Right cardiac atrium (tissue), 5 donors: ENCODE measurements around the gene TMEM168. TPM values are rescaled to one million over a fixed set of nuclear protein-coding genes. Genes with fewer than 3 reads are reported as not detected.
"Not testable (repeated sequence)": the region's sequence is repeated elsewhere in the genome, so short reads cannot be mapped to it uniquely, and the experiment has no call there.

Experiments
- ATAC-seq, 2 donors: fragments of 200-7000 bp; cut with Tn5 transposase; one replicate each; pipeline versions ENCODE4 v1.8.0 to v1.9.1; 2020; ENCODE audit warnings: moderate library complexity in 2 of 2, mild to moderate bottlenecking in 1 of 2
- DNase-seq, 3 donors: peaks; one replicate each; pipeline ENCODE4 v3.0.0-alpha.2; 2020
- H3K27ac ChIP-seq: one replicate; pipeline ENCODE4 v1.5.1; 2013; ENCODE audit warnings: mild to moderate bottlenecking, low read length, control low read depth, moderate library complexity
- H3K27me3 ChIP-seq: one replicate; pipeline ENCODE4 v1.6.1; 2013; ENCODE audit not compliant: control insufficient read depth, insufficient read depth
- H3K4me1 ChIP-seq: one replicate; pipeline ENCODE4 v1.6.1; 2013; ENCODE audit warnings: low read length; ENCODE audit not compliant: control insufficient read depth, insufficient read depth
- H3K4me3 ChIP-seq: one replicate; pipeline ENCODE4 v1.5.1; 2013; ENCODE audit warnings: low read length, control low read depth
- H3K9me3 ChIP-seq: one replicate; pipeline ENCODE4 v1.6.1; 2013; ENCODE audit warnings: low read length; ENCODE audit not compliant: control insufficient read depth
- WGBS: extraction: QIAGEN DNeasy Blood & Tissue Kit; methylation state at CpG from one replicate; pipeline ENCODE4 v1.1.7; 2013; 5-methylcytosine and 5-hydroxymethylcytosine counted together
- intact Hi-C, 4 donors: fragments of 100-400 bp; cut with DNase I; formaldehyde crosslinking; loops; one replicate each; pipeline versions ENCODE4 v1.11.0 to v1.14.0; 2022 to 2023
- polyA plus RNA-seq: library from polyadenylated mRNA; stranded (reverse); fragments of 200-250 nt; gene quantifications from one replicate; pipeline ENCODE4 v1.2.3, GENCODE V29; 2013
- total RNA-seq, 4 donors: library from RNA; stranded (reverse); fragmentation: NEBNext Ultra II Directional; extraction: Animal tissue kit (Norgen Biotek cat#: 25700); gene quantifications; one replicate each; pipeline ENCODE4 v1.2.1, GENCODE V29; 2021
- donor health status: healthy with polysubstance abuse.
- donor health status: DM: no; HTN: yes; CAD: no.
- donor health status: DM: no; HTN: no; CAD: no.
- donor health status: DM: no; HTN: yes; CAD: no; lungs with severe emphysema.
- donor health status: DM: yes; HTN: yes; CAD: no.

The TMEM168 gene
- total and polyA plus RNA-seq, 5 donors, result 11.0 to 35.5 (median 19.6) TPM

DNA sequence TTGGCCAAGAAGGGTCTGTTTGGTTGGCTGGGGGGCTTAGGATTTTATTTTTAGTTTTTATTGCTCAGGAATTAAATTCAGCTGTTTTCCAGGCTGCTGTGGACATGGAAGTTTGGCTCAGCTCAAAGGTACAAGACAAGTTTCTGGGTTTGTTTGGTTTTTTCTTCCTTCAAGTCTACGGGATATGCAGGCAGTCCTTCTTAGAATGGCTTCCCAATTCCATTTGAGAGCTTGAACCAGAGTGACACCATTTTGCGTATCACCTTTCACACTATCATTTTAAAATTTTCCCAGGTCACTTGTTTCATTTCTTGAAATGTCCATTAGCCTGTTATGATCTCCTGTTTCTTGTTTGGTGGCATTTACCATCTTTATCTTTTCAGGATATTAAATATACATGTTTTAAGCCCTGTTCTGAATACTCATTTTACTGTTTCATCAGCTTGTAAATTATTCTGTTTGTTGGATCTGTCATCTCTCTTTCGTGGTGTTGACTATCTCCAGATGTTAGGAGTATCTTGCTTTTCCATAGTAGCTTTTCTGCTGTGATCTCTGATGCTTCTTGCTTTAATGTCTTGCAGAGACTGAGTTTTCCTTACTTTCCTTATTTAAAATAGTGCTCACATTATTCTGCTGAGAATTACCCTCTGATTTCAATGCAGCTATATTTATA lies 9.4 kb upstream of the TMEM168 start:
- no peaks in the 10 kb centered on the region for H3K27me3 ChIP-seq
- H3K4me1 ChIP-seq, result no peaks in the 10 kb centered on the region
- ATAC-seq (no peak), DNase-seq (no peak)
- H3K27ac ChIP-seq, result no peak overlapping the region
- no peak overlapping the region for H3K4me3 ChIP-seq
- whole genome bisulfite sequencing, result 47% methylated on average over 3 of the region's 3 CpGs
- intact Hi-C loops, result no loop called here
- no peaks in the 10 kb centered on the region for H3K9me3 ChIP-seq

DNA sequence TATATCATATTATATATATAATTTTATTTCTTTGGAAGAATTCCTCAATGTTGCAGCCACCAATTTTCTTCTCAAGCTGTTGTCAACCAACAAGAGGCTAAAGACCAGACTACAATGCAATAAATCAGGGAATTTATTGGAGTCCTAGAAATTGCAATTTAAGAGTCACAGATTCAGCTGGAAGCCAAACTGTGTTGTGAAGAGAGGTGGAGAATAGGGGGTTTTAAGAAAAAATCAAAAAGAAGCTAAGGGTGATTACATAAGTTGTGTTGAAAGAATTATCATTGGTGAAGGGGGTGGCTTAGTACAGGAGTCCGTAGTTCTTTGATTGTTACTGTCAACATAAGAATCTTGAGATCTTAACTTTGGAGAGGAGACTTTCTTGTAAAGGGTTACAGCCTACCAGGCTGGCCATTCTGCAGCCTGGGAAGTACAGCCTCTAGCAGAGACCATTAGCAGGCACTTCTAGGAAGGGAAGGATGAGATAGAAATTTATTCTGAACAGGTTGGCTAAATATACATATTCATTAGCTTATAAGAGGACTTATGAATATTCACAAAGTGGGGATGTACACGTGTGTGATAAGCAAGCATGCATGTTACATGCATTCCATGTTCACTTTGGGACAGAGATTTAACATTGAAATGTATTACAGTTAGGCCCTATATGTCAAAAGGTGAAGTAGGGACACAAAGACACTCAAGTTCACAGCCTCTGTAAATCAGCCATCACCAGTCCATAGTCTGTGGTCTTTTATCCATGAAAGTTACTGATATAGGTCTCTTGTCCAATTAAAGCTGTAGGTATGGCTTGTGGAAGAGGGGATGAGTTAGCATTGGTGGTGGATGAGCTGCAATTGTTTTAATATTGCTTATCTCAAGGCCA lies 8.3 kb upstream of the TMEM168 start:
- no peaks in the 10 kb centered on the region for H3K4me1 ChIP-seq
- H3K27ac ChIP-seq, result no peak overlapping the region
- H3K27me3 ChIP-seq, result no peaks in the 10 kb centered on the region
- no peak overlapping the region for H3K4me3 ChIP-seq
- H3K9me3 ChIP-seq, result no peaks in the 10 kb centered on the region
- 42% methylated on average over 2 of the region's 2 CpGs for WGBS
- no peak for ATAC-seq
- no peak for DNase-seq
- intact Hi-C loops, result no loop called here

DNA sequence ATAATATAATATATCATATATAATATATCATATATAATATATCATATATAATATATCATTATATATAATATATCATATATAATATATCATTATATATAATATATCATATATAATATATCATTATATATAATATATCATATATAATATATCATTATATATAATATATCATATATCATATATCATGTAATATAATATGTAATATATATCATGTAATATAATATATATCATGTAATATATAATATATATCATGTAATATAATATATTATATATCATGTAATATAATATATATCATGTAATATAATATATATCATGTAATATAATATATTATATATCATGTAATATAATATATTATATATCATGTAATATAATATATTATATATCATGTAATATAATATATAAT lies 6.4 kb upstream of the TMEM168 start:
- DNase-seq, H3K27me3 ChIP-seq, H3K9me3 ChIP-seq, intact Hi-C loops, H3K4me3 ChIP-seq, H3K4me1 ChIP-seq, H3K27ac ChIP-seq, ATAC-seq: not testable (repeated sequence)

DNA sequence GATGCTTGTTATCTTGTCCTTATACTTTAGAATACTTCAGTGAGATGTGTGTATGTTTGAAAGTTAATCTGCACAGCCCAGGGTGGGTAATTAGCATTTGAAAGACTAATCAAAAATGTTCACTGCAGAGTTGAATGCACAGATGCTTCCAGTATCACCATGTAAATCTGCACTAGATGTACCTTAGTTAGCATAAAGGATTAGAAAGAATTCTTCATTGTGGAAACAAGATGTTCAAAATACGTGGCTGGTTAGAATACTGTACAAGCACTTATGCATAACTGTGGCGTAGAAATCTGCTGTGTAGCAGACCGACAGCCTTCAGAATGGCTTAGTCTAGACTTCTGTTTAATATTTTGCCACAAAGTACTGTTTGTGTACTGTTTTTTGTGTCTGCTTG lies 2.2 kb upstream of the TMEM168 start:
- Histone ChIP-seq H3K27me3 (no peaks in the 10 kb centered on the region), H3K9me3 (no peaks in the 10 kb centered on the region), H3K4me1 (peaks cover 5% of the 10 kb centered on the region), H3K27ac (no peak overlapping the region), H3K4me3 (no peak overlapping the region)
- 91% methylated on average over 3 of the region's 3 CpGs for WGBS
- no peak for ATAC-seq
- intact Hi-C loops, result no loop called here
- DNase-seq, result no peak

DNA sequence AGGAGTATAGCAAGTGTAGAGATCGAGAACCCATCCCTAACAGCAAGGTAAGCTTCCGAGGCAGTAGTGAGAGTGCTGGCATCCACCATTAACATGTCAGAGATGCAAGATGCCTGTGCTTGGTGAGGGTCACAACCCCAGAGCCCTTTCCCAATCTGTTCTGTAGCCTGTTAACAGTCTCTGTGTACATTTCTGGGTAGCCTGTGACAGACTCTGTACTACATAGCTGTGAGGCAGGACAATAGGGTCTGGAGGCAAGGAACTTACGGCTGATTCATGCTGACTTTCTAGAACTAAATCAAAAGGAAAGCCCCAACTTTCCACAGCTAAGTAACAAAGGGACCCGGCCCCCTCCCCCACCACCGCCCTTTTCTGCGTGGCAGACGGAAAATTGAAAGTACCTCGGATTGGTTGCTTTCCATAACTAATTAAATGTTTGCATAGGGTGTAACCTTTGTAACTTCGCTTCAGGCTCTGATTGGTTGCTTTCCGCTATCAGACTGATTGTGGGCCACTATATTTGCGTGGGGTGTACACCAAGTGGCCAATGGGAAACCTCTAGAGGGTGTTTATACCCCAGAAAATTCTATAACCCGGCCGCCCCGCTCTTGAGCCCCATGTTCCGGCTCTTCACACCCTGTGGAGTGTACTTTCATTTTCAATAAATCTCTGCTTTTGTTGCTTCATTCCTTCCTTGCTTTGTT lies 1.4 kb upstream of the TMEM168 start:
- DNase-seq, result no peak
- intact Hi-C loops, result no loop called here
- peaks cover 5% of the 10 kb centered on the region for H3K4me1 ChIP-seq
- no peak for ATAC-seq
- H3K4me3 ChIP-seq, result no peak overlapping the region
- H3K9me3 ChIP-seq, result no peaks in the 10 kb centered on the region
- no peaks in the 10 kb centered on the region for H3K27me3 ChIP-seq
- H3K27ac ChIP-seq, result no peak overlapping the region
- WGBS, result 97% methylated on average over 15 of the region's 15 CpGs

DNA sequence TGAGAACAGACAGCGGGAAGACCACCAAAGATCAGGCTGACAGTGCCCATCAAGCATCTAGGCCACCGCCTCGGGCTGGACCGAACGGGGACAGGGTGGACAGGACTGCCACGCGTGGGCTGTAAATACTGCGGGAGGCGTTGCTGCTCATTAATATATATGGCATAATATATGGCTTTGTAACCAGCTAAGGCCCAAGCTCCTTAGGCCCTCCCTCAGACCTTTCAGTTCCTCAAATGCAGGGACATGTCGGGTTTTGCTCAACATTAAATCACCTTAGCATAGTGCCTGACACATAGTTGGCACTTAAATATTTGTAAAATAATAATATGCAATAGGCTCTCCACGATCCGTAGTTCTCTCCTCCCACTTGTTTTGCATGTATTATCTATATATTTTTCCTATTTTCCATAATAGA lies 402 bp upstream of the TMEM168 start:
- ATAC-seq (peak; percentile 23 to 56), DNase-seq (no peak)
- peak overlapping the region; percentile 61 for H3K27ac ChIP-seq
- H3K4me3 ChIP-seq, result peak overlapping the region; percentile 72
- intact Hi-C loops, result no loop called here
- no peaks in the 10 kb centered on the region for H3K27me3 ChIP-seq
- H3K4me1 ChIP-seq, result peaks cover 5% of the 10 kb centered on the region
- no peaks in the 10 kb centered on the region for H3K9me3 ChIP-seq
- 28% methylated on average over 12 of the region's 12 CpGs for WGBS

DNA sequence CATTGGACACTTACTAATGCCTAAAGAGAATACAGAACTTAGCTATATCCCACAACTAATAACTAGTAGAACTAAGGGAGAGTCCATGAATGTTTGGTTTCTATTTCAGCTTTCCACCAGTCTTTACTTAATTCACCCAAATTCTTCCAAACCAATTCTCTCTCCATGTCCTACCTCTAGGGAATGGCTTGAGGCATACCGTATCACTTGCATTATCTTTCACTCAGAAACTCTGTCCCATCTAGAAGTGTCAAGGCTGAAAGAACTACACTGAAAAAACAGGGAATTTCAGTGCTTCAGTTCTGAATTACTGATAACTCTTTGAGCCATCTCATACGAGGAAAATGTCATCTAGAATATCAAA lies 758 bp downstream of the TMEM168 start:
- peaks cover 5% of the 10 kb centered on the region for H3K4me1 ChIP-seq
- intact Hi-C loops, result no loop called here
- DNase-seq (no peak), ATAC-seq (no peak)
- H3K4me3 ChIP-seq, result peak overlapping the region; percentile 72
- no peaks in the 10 kb centered on the region for H3K9me3 ChIP-seq
- H3K27ac ChIP-seq, result peak overlapping the region; percentile 84
- no peaks in the 10 kb centered on the region for H3K27me3 ChIP-seq
- 0% methylated on average over 2 of the region's 2 CpGs for WGBS

DNA sequence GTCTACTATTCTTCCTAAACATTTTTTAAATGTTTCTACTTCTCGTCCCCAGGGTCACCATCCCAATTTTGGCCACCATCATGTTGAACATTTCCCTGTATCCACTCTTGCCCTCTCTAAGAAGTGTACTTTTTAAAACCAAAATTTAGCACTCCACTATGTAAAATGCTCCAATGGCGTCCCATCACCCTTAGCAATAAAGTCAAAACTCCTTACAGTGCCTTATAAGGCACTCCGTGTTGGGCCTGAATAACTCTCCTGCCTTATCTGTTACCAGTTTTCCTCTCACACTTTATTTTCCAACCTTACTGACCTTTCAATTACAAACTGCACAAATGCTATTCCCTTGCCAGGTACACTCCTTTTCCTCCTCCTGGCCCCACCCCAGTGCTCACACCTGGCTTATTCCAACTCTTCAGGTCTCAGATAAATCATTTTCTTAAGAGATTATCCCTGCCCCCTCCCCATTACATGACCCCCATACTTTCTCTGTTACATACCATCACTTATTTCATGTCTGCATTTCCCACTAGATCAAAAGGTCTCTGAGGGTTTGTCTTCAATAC lies 1.3 kb downstream of the TMEM168 start:
- peaks cover 5% of the 10 kb centered on the region for H3K4me1 ChIP-seq
- WGBS, result 73% methylated on average over 3 of the region's 3 CpGs
- DNase-seq, result no peak
- H3K27ac ChIP-seq, result no peak overlapping the region
- no peak for ATAC-seq
- H3K4me3 ChIP-seq, result peak overlapping the region; percentile 72
- no peaks in the 10 kb centered on the region for H3K9me3 ChIP-seq
- intact Hi-C loops, result no loop called here
- no peaks in the 10 kb centered on the region for H3K27me3 ChIP-seq

DNA sequence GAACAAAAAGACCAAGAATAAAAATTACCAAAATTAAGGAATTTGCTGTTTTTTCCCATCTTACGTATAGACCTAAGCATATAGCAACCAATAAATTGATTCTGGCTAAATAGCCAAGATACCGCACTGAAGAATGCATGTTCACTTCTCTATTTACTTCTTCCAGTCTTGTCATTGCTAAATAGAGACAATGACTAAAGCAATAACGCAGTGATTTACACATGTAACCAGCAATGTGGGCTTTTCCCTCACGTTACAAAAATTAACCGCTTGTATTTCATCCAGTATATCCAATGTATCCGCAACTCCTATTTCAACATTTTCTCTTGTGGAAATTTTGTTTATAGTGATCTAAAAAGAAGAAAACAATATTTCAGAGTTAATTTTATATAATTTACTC lies 5.6 kb downstream of the TMEM168 start:
- intact Hi-C loops, result no loop called here
- 94% methylated on average over 6 of the region's 6 CpGs for WGBS
- H3K4me1 ChIP-seq, result peaks cover 11% of the 10 kb centered on the region
- H3K27ac ChIP-seq, result no peak overlapping the region
- ATAC-seq, result no peak
- H3K4me3 ChIP-seq, result no peak overlapping the region
- DNase-seq, result no peak
- H3K9me3 ChIP-seq, result no peaks in the 10 kb centered on the region
- H3K27me3 ChIP-seq, result no peaks in the 10 kb centered on the region

DNA sequence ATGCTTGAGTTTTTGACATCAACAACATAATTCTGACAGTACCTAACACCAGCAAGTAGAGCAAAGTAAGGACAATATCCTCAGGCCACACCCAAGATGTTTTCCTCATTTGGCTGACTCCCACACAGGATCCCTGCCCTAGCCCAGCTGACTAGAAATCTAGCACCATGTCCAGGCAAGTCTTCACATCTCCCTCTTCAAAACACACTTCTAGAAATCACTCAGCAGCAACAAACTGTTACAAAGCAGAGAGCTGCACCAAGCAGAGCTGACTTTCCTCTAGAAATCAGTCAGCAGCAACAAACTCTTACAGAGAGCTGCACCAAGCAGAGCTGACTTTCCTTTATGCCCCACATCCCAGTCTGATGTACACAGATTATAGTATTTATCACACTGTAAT lies 7.7 kb downstream of the TMEM168 start:
- Histone ChIP-seq H3K4me3 (no peak overlapping the region), H3K27ac (no peak overlapping the region), H3K9me3 (no peaks in the 10 kb centered on the region), H3K27me3 (no peaks in the 10 kb centered on the region), H3K4me1 (peaks cover 6% of the 10 kb centered on the region)
- DNase-seq, result no peak
- no peak for ATAC-seq
- intact Hi-C loops, result no loop called here

DNA sequence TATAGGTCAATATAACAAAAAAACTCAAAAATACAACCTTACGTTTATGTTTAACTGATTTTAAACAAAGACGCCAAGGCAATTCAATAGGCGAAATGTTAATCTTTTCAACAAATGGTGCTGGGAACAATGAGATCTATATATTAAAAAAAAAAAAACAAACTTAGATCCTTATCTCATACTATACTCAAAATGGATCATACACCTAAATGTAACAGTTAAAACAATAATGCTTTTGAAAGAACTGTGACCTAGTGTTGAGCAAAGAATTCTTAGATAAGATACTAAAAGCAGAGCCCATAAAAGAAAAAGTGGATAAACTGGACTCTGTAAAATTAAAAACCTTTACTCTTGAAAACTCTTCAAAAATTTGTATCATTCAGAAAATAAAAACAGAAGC lies 8.6 kb downstream of the TMEM168 start:
- Histone ChIP-seq H3K27ac (no peak overlapping the region), H3K27me3 (no peaks in the 10 kb centered on the region), H3K4me3 (no peak overlapping the region), H3K9me3 (no peaks in the 10 kb centered on the region), H3K4me1 (peaks cover 6% of the 10 kb centered on the region)
- 93% methylated on average over 3 of the region's 3 CpGs for WGBS
- DNase-seq (no peak), ATAC-seq (no peak)
- intact Hi-C loops, result no loop called here
